NCI-H2196 treated with DMSO at 0.1 percent for 48 hours (cell line): ENCODE results near the gene PTBP3.
"Not testable (repeated sequence)": the region's sequence is repeated elsewhere in the genome, so short reads cannot be mapped to it uniquely, and the experiment has no call there.

ENCODE experiments used
- DNase-seq: peaks from one replicate; lab custom pipeline; 2025; ENCODE audit not compliant: unreplicated experiment; lab: John Stamatoyannopoulos, UW

The PTBP3 gene

DNA sequence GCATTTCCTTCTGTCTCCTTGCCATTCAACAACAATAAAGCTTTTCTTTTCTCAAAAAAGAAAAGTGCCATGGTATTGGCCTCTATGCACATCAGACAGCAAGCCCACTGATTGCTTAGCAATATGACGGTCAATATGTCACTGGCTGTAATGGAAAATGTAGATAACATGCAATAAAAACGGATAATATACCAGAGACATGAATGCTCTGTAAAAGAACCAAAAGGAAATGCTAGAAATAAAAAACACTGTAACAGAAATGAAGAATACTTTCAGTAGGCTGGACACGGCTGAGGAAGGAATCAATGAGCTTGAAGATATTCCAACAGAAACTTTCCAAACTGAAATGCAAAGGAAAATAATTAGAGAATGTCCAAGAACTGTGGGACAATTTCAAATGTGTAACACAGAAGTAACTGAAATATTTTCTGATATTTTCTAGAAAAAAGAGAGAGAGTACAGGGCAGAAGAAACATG lies 10.0 kb downstream of the PTBP3 start:
- no peak for DNase-seq

DNA sequence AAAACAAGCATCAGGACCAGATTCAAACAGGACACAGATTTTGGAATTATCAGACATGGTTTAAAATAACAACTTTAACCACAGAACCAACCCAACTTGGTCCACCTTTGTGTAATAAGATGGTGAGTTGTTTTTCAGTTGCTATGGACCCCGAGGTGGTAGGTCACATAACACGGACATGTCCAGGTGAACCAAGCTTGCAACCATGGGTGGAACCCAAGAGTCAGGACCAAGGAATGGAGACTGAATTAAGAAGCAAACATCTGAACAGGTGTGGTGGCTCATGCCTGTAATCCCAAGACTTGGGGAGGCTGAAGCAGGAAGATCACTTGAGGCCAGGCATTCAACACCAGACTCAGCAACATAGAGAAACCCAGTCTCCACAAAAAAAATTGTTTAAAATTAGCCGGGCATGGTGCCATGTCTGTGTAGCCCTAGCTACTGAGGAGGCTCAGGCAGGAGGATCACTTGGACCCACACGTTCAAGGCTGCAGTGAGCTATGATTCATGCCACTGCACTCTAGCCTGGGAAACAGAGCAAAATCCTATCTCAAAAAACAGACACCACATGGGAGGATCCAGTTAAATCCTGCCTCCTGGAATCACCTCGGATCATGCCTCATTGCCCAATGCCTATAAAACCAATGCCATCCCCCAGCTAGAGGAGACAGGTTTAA lies 10.6 kb downstream of the PTBP3 start:
- no peak for DNase-seq

DNA sequence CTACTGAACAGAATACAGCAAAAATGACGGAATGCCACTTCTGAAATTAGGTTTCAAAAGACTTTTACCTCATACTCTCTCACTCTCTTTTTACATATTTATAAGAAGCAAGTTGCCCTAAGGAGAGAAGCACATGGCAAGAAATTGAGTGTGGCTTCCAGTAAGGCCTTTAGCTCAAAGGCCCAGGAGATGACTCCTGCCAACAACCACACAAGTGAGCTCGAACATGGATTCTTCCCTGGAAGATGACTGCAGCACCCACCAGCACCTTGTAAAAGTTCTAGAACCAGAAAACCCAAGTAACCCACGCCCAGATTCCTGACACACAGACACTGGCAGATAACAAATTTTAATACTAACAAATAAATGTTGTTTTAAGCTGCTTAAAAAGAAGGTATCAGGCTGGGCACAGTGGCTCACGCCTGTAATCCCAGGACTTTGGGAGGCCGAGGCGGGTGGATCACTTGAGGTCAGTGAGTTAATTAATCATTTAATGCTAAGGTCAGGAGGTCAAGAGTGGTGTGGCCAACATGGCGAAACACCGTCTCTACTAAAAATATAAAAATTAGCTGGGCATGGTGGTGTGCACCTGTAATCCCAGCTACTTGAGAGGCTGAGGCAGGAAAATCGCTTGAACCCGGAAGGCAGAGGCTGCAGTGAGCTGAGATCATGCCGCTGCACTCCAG lies 17.0 kb downstream of the PTBP3 start:
- DNase-seq = no peak

GRCh38 chr9:112315331-112316257 lies 17.8 kb downstream of the PTBP3 start:
- no peak for DNase-seq

DNA sequence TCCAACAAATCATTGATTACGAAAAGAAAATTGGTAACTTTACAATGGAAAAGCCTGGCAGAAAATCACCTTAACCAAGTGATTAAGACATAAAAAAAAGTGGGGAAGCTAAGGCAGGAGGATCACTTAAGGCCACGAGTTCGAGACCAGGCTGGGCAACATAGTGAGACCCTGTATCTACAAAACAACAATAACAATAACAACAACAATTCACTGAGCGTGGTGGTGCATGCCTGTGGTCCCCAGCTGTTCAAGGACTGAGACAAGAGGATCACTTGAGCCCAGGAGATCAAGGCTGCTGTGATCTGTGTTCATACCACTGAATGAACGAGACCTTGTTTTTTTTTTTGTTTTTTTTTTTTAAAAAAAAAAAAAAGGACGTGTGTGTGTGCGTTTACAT lies 21.3 kb downstream of the PTBP3 start:
- no peak for DNase-seq

DNA sequence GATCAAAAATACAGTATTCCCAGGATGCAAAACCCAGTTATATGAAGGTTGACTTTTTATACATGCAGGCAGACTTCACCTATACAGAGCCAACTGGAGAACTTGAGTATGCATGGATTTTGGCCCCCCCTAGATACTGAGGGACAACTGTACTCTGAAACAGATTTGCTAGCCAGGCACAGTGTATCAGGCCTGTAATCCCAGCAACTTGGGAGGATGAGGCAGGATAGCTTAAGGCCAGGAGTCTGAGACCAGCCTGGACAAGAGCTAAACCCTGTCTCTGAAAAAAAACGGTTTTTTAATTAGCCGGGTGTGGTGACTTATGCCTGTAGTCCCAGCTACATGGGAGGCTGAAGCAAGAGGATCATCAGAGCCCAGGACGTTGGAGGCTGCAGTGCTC lies 21.9 kb downstream of the PTBP3 start:
- no peak for DNase-seq

DNA sequence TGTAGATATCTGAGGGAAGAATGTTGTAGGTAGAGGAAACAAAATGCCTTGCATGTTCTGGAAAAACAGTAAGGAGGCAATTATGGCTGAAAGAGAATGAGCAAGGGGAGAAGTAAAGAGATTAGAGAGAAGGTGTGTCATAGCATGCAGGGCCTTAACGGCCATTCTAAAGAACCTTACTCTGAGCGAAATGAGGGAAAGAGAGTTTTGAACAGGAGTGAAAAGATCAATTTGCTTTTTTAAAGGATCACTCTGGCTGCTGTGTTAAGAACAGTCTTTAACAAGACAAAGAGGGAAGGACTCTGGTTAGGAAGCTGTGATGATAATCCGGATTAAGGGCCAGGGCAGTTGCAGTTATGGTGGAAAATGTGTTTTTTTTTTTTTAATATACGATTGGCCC lies 22.6 kb downstream of the PTBP3 start:
- DNase-seq = no peak

- DNase-seq = peak; percentile 66
These were observed 24.8 kb downstream of the PTBP3 start for GRCh38 chr9:112308588-112308987.

- DNase-seq = no peak
These were observed 32.0 kb downstream of the PTBP3 start for GRCh38 chr9:112301420-112301819.

- DNase-seq = no peak
These were observed 33.9 kb downstream of the PTBP3 start for GRCh38 chr9:112299514-112299913.

DNA sequence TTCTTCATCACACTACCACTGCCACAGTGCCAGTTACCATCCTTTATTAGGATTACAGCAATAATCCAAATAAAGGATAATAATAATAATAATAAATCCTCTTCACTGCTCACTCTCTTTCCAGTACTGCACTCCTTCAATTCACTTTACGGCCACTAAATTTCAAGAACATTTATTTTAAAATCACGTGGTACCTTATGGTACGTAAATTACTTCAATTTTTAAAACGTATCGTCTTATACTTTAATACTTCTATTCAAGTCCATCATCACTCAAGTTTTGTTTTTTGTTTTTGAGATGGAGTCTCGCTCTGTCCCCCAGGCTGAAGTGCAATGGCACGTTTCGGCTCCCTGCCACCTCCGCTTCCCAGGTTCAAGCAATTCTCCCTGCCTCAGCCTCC lies 36.5 kb downstream of the PTBP3 start:
- no peak for DNase-seq

- DNase-seq = no peak
These were observed 38.2 kb downstream of the PTBP3 start for GRCh38 chr9:112295174-112295573.

- no peak for DNase-seq
These were observed 45.4 kb downstream of the PTBP3 start for GRCh38 chr9:112288029-112288428.

- no peak for DNase-seq
These were observed 46.5 kb downstream of the PTBP3 start for GRCh38 chr9:112286926-112287325.

- DNase-seq = no peak
These were observed 48.4 kb downstream of the PTBP3 start for GRCh38 chr9:112285056-112285455.

- DNase-seq = no peak
These were observed 49.7 kb downstream of the PTBP3 start for GRCh38 chr9:112283582-112284253.

- not testable (repeated sequence) for DNase-seq
These were observed 50.6 kb downstream of the PTBP3 start for GRCh38 chr9:112282841-112283240.

DNA sequence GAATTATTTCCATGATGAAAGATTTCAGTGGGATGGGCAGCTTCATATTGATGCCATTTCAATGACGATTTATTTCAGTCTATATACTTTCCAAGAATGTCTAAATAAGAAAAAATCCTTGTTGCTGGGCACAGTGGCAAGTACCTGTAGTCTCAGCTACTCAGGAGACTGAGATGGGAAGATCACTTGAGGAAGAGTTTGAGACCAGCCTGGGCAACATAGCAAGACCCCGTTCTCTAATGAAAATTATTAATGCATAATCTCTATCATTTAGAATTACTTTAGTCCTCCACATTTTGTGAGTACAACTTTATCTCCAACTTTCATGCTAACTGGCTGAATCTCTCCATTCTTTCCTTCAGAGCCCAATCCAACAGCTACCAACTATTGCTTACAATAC lies 52.5 kb downstream of the PTBP3 start:
- no peak for DNase-seq

DNA sequence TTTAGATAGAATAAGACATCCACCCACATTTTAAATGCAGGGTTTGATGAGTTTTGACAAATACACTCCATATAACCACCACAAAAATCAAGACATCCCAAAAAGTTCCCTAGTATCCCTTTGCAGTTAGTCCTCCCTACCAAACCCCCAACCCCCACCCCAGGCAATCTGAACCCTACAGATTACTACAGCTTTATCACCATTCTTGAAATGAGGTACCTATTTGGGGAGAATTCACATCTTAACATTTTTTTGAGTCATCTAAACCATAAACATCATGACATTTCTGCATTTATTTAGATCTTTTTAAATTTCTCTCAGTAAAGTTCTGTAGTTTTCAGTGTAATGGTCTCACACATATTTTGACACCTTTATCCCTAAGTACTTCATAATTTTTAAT lies 53.9 kb downstream of the PTBP3 start:
- DNase-seq = no peak

DNA sequence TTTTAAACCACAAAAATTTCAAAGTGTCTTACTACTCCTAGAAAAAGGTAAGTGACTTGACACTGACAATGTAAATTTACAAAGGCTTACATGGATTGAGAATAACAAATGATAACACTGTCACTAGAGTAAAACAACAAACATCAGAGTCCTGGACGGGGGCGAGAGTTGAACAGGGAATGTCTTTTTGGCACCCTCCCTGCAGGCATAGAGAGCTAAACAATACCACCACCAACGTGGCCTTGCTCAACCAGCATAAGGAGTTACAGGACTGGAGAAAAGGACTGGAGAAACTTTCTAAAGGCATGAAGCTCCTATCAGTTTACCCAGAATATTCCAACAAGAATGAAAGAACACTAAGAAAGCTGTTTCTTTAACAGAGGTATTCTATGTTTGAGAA lies 55.3 kb downstream of the PTBP3 start:
- no peak for DNase-seq

- DNase-seq = no peak
These were observed 58.8 kb downstream of the PTBP3 start for GRCh38 chr9:112274600-112274999.
